ENCODE results near the gene ALG6. TPM values are rescaled to one million over a fixed set of nuclear protein-coding genes. Genes with fewer than 3 reads are reported as not detected.

The ALG6 gene
- total RNA-seq, 2 donors from 2014 or later, result 25.9 to 26.9 TPM

DNA sequence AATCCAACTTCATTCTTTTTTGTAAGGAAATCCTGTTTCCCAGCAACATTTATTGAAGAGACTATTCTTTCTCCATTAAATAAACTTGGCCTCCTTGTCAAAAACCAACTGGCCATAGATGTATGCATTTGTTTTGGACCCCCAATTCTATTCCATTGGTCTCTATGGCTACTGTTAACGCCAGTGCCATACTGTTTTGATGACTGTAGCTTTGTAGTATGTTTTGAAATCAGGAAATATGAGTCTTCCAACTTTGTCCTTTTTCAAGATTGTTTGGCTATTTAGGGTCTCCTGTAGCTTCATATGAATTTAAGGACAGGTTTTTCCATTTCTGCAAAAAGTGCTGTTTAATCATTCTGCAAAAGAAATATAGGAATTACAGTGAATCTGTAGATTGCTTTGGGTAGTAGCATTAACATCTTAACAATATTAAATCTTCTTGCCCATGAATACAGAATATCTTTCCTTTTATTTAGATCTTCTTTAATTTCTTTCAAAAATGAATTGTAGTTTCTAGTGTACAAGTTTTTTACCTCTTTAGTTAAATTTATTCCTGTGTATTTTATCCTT, 94.3 kb downstream of the ALG6 start:
- no peak for DNase-seq
- peaks cover 16% of the 10 kb centered on the region for H3K9me3 ChIP-seq (ENCODE audit: control insufficient read depth, low read length)
- H3K4me3 ChIP-seq (ENCODE audit: low read length), result peak overlapping the region; percentile 36
- H3K4me1 ChIP-seq (ENCODE audit: control insufficient read depth, insufficient read depth, low read length), result no peaks in the 10 kb centered on the region
- no peaks in the 10 kb centered on the region for H3K27me3 ChIP-seq (ENCODE audit: control insufficient read depth, insufficient read depth, low read length, poor library complexity, severe bottlenecking)
- peaks cover 14% of the 10 kb centered on the region for H3K9me3 Mint-ChIP-seq
- peaks cover 6% of the 10 kb centered on the region for H3K36me3 ChIP-seq (ENCODE audit: control insufficient read depth, insufficient read depth, low read length)
- H3K27me3 Mint-ChIP-seq (ENCODE audit: insufficient read depth), result no peaks in the 10 kb centered on the region
- no peaks in the 10 kb centered on the region for H3K4me1 Mint-ChIP-seq
- WGBS, 2 experiments (ENCODE audit: insufficient coverage in 1 of 2, insufficient read length in 1 of 2), result 100% methylated on average over 1 of the region's 1 CpG
- no peak overlapping the region for H3K9ac ChIP-seq (ENCODE audit: extremely low read depth, low read length, poor library complexity, severe bottlenecking)
- TF ChIP-seq, protein P1, sequence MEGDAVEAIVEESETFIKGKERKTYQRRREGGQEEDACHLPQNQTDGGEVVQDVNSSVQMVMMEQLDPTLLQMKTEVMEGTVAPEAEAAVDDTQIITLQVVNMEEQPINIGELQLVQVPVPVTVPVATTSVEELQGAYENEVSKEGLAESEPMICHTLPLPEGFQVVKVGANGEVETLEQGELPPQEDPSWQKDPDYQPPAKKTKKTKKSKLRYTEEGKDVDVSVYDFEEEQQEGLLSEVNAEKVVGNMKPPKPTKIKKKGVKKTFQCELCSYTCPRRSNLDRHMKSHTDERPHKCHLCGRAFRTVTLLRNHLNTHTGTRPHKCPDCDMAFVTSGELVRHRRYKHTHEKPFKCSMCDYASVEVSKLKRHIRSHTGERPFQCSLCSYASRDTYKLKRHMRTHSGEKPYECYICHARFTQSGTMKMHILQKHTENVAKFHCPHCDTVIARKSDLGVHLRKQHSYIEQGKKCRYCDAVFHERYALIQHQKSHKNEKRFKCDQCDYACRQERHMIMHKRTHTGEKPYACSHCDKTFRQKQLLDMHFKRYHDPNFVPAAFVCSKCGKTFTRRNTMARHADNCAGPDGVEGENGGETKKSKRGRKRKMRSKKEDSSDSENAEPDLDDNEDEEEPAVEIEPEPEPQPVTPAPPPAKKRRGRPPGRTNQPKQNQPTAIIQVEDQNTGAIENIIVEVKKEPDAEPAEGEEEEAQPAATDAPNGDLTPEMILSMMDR (conservative IDR thresholded peaks at IDR 0.05), result no peak
- peaks cover 25% of the 10 kb centered on the region for H3K36me3 Mint-ChIP-seq (ENCODE audit: low read depth)
- no peak overlapping the region for H3K27ac ChIP-seq (ENCODE audit: low read depth, low read length)
- no peak overlapping the region for H3K27ac Mint-ChIP-seq
- no peak overlapping the region for H3K4me3 Mint-ChIP-seq

DNA sequence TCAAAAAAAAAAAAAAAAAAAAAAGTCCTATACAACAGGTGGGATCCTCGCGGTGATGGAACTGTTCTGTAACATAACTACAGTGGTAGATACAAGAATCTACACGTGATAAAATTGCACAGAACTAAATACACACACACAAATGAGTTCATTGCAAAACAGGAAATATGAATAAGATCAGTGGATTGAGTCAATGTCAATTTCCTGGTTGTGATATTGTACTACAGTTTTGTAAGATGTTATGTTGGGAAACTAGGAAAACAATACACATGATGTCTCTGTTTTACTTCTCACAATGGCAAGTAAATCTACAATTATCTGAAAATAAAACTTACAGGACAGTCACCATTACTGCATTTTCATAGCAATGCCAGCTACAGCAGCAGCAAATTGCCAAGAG, 95.8 kb downstream of the ALG6 start:
- H3K9ac ChIP-seq (ENCODE audit: extremely low read depth, low read length, poor library complexity, severe bottlenecking), result no peak overlapping the region
- peaks cover 16% of the 10 kb centered on the region for H3K9me3 ChIP-seq (ENCODE audit: control insufficient read depth, low read length)
- H3K36me3 ChIP-seq (ENCODE audit: control insufficient read depth, insufficient read depth, low read length), result peaks cover 6% of the 10 kb centered on the region
- Mint-ChIP-seq H3K27me3 (ENCODE audit: insufficient read depth) (no peaks in the 10 kb centered on the region), H3K4me3 (no peak overlapping the region), H3K4me1 (no peaks in the 10 kb centered on the region), H3K27ac (no peak overlapping the region), H3K9me3 (peaks cover 14% of the 10 kb centered on the region), H3K36me3 (ENCODE audit: low read depth) (peaks cover 25% of the 10 kb centered on the region)
- H3K4me1 ChIP-seq (ENCODE audit: control insufficient read depth, insufficient read depth, low read length), result no peaks in the 10 kb centered on the region
- TF ChIP-seq, protein P1 (conservative IDR thresholded peaks at IDR 0.05), result no peak
- H3K4me3 ChIP-seq (ENCODE audit: low read length), result no peak overlapping the region
- no peak overlapping the region for H3K27ac ChIP-seq (ENCODE audit: low read depth, low read length)
- H3K27me3 ChIP-seq (ENCODE audit: control insufficient read depth, insufficient read depth, low read length, poor library complexity, severe bottlenecking), result no peaks in the 10 kb centered on the region
- no peak for DNase-seq
- 96% methylated on average over 3 of the region's 3 CpGs; no CpG with 5 or more reads in 1 of the 2 experiments for WGBS, 2 experiments (ENCODE audit: insufficient coverage in 1 of 2, insufficient read length in 1 of 2)

DNA sequence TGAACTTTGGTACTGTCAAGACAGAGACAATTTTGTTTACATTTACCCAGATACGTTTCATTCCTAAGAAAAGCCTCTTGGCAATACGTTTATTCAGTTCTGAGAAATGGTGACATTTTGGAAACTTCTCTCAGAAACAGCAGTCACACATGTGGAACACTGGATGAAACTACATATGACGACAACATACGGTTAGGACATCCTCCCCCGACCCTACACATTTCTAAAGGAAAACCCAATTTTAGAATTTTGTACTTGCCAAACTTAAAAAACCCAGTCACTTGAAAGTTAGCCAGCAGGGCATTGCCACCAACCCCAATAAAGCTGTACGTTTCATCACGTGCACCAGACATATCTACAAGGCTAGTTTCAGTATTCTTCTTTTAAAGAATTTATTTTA, 98.8 kb downstream of the ALG6 start:
- TF ChIP-seq, protein P1 (conservative IDR thresholded peaks at IDR 0.05), result no peak
- Histone ChIP-seq H3K9me3 (ENCODE audit: control insufficient read depth, low read length) (peaks cover 33% of the 10 kb centered on the region), H3K27me3 (ENCODE audit: control insufficient read depth, insufficient read depth, low read length, poor library complexity, severe bottlenecking) (no peaks in the 10 kb centered on the region), H3K4me1 (ENCODE audit: control insufficient read depth, insufficient read depth, low read length) (no peaks in the 10 kb centered on the region), H3K27ac (ENCODE audit: low read depth, low read length) (no peak overlapping the region), H3K9ac (ENCODE audit: extremely low read depth, low read length, poor library complexity, severe bottlenecking) (no peak overlapping the region), H3K36me3 (ENCODE audit: control insufficient read depth, insufficient read depth, low read length) (peaks cover 6% of the 10 kb centered on the region), H3K4me3 (ENCODE audit: low read length) (no peak overlapping the region)
- H3K9me3 Mint-ChIP-seq, result peaks cover 32% of the 10 kb centered on the region
- no peaks in the 10 kb centered on the region for H3K4me1 Mint-ChIP-seq
- peaks cover 36% of the 10 kb centered on the region for H3K36me3 Mint-ChIP-seq (ENCODE audit: low read depth)
- no peak for DNase-seq
- H3K27ac Mint-ChIP-seq, result no peak overlapping the region
- 91 to 92% methylated on average over 6 to 7 of the region's 7 CpGs for WGBS, 2 experiments (ENCODE audit: insufficient coverage in 1 of 2, insufficient read length in 1 of 2)
- H3K27me3 Mint-ChIP-seq (ENCODE audit: insufficient read depth), result no peaks in the 10 kb centered on the region
- no peak overlapping the region for H3K4me3 Mint-ChIP-seq

Data from endodermal cell (in vitro differentiated cells).